Head of caudate nucleus (tissue), 42 donors: Measurements from ENCODE around the gene S100A7.
"Not testable (repeated sequence)": the region's sequence is repeated elsewhere in the genome, so short reads cannot be mapped to it uniquely, and the experiment has no call there.

ENCODE experiments used
- DNase-seq, 42 donors: peaks; one replicate each; pipeline versions ENCODE4 v3.0.0 to v3.0.0-alpha.2; 2020 to 2021; ENCODE audit warnings: mixed read lengths in 7 of 42
- intact Hi-C: fragments of 100-400 bp; cut with DNase I; formaldehyde crosslinking; loops from one replicate; pipeline ENCODE4 v1.15.0; 2022

S100A7 gene

GRCh38 chr1:153478692-153479618 lies 18.5 kb upstream of the S100A7 start:
- intact Hi-C loops: no loop called here
- DNase-seq: peak in 26 of 42 donors; percentile 8 to 70 (median 29)

- intact Hi-C loops: no loop called here
- no peak for DNase-seq
These were observed 17.7 kb upstream of the S100A7 start for GRCh38 chr1:153478047-153478691.

GRCh38 chr1:153476491-153477093 lies 16.1 kb upstream of the S100A7 start:
- intact Hi-C loops: no loop called here
- no peak for DNase-seq

- DNase-seq: no peak
- intact Hi-C loops: no loop called here
These were observed 14.8 kb upstream of the S100A7 start for GRCh38 chr1:153475282-153475681.

- intact Hi-C loops: no loop called here
- no peak for DNase-seq
These were observed 13.9 kb upstream of the S100A7 start for GRCh38 chr1:153474347-153474746.

- DNase-seq: no peak
- intact Hi-C loops: no loop called here
These were observed 10.3 kb upstream of the S100A7 start for GRCh38 chr1:153470707-153471106.

- no peak for DNase-seq
- intact Hi-C loops: no loop called here
These were observed 6.5 kb upstream of the S100A7 start for GRCh38 chr1:153466908-153467307.

GRCh38 chr1:153465811-153466636 lies 5.6 kb upstream of the S100A7 start:
- intact Hi-C loops: no loop called here
- DNase-seq: peak in 29 of 42 donors; percentile 12 to 74 (median 37)

- intact Hi-C loops, DNase-seq: not testable (repeated sequence)
These were observed 2.3 kb upstream of the S100A7 start for GRCh38 chr1:153462741-153463140.

- intact Hi-C loops: no loop called here
- no peak for DNase-seq
These were observed 796 bp downstream of the S100A7 start for GRCh38 chr1:153459655-153460054.

- DNase-seq: no peak
- intact Hi-C loops: no loop called here
These were observed 4.1 kb downstream of the S100A7 start for GRCh38 chr1:153456396-153456795.

- DNase-seq, intact Hi-C loops: not testable (repeated sequence)
These were observed 11.6 kb downstream of the S100A7 start for GRCh38 chr1:153448851-153449250.

- intact Hi-C loops: no loop called here
- no peak for DNase-seq
These were observed 12.8 kb downstream of the S100A7 start for GRCh38 chr1:153447498-153448170.

GRCh38 chr1:153444078-153444477 lies 16.4 kb downstream of the S100A7 start:
- DNase-seq: no peak
- intact Hi-C loops: no loop called here

- intact Hi-C loops: no loop called here
- DNase-seq: no peak
These were observed 17.0 kb downstream of the S100A7 start for GRCh38 chr1:153443486-153443885.

- intact Hi-C loops: no loop called here
- no peak for DNase-seq
These were observed 19.2 kb downstream of the S100A7 start for GRCh38 chr1:153441238-153441755.

- DNase-seq: no peak
- intact Hi-C loops: no loop called here
These were observed 21.2 kb downstream of the S100A7 start for GRCh38 chr1:153439273-153439672.

GRCh38 chr1:153438599-153438998 lies 21.9 kb downstream of the S100A7 start:
- DNase-seq: no peak
- intact Hi-C loops: no loop called here
